KOPT-K1 (cell line): ENCODE results near the gene TMEM132D.
"Not testable (repeated sequence)": the region's sequence is repeated elsewhere in the genome, so short reads cannot be mapped to it uniquely, and the experiment has no call there.

Source experiments
- H3K27ac ChIP-seq: fragments of 200-600 bp; sonication (generic); 2 replicates; pipeline ENCODE4 v1.5.1; 2016; ENCODE audit warnings: antibody characterized with exemption, mild to moderate bottlenecking, low read depth, low read length; ENCODE audit not compliant: poor library complexity, severe bottlenecking
- H3K36me3 ChIP-seq: fragments of 200-600 bp; sonication (generic); 2 replicates; pipeline ENCODE4 v1.5.1; 2017; ENCODE audit warnings: antibody characterized with exemption, mild to moderate bottlenecking, low read length, moderate library complexity; ENCODE audit not compliant: insufficient read depth
- H3K9me3 ChIP-seq: fragments of 200-600 bp; sonication (generic); 2 replicates; pipeline ENCODE4 v1.5.1; 2017; ENCODE audit warnings: antibody characterized with exemption, low read length, mild to moderate bottlenecking; ENCODE audit not compliant: insufficient read depth, poor library complexity, severe bottlenecking

Gene TMEM132D

DNA sequence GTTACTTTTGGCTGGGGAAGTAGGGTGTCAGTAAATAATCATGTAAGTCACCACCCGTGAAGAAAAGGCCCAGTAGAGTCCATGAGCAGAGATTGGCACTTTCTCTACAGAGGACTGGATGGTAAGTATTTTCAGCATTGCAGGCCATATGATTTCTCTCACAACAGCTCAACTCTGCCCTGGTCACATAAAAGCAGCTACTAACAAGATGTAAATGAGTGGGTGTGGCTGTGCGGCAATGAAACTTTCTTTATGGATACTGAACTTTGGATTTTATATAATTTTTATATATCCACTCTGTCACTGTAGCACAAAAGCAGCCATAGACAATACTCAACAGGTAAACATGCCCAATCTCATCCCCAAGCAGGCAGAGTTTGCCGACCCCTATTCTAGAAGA is 706.9 kb downstream of the TMEM132D start:
- H3K36me3 ChIP-seq, result no peaks in the 10 kb centered on the region
- no peak overlapping the region for H3K27ac ChIP-seq
- peaks cover 11% of the 10 kb centered on the region for H3K9me3 ChIP-seq

- Histone ChIP-seq H3K27ac (no peak overlapping the region), H3K36me3 (no peaks in the 10 kb centered on the region), H3K9me3 (peaks cover 7% of the 10 kb centered on the region)
These were observed 708.7 kb downstream of the TMEM132D start for GRCh38 chr12:129195081-129195480.

DNA sequence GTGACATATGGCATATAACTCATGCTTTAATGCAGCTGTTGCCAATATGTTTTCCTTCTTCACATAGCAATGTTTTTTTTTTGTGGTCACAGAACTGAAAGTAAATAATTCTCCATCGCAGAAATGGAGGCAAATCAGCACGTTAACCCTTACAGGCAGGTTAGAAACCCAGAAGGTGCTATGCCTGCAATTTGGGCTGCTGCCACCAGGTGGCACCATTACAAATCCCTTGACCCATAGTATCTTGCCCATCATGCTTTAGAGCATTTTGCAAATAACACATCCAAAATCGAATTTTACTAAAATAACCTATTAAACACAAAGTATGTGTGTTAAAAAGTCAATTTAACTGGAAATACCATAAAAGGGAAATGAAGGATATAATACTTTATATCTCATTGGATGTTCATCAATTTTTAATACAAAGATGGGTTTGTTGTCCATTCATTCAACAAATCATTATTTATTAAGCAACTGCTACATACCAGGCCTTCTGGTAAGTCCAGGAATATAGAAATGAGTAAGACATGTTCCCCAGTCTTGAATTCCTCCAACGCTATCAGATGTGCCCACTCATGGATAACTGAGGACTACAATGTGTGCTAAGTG is 710.5 kb downstream of the TMEM132D start:
- no peak overlapping the region for H3K27ac ChIP-seq
- H3K36me3 ChIP-seq, result no peaks in the 10 kb centered on the region
- H3K9me3 ChIP-seq, result no peaks in the 10 kb centered on the region

GRCh38 chr12:129190827-129191226 is 713.0 kb downstream of the TMEM132D start:
- no peaks in the 10 kb centered on the region for H3K36me3 ChIP-seq
- no peaks in the 10 kb centered on the region for H3K9me3 ChIP-seq
- no peak overlapping the region for H3K27ac ChIP-seq

DNA sequence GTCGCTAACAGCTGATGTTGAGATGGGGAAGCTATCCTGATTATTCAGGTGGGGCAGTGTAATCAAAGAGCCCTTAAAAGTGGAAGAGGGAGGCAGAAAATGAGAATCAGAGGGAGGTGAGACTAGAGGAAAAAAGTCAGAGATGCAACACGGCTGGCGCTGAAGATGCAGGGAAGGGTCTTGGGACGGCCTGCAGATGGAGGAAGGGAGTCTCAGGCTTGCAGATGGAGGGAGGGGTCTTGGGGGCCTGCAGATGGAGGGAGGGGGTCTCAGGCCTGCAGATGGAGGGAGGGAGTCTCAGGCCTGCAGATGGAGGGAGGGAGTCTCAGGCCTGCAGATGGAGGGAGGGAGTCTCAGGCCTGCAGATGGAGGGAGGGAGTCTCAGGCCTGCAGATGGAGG is 713.9 kb downstream of the TMEM132D start:
- not testable (repeated sequence) for H3K27ac ChIP-seq, H3K36me3 ChIP-seq, H3K9me3 ChIP-seq

DNA sequence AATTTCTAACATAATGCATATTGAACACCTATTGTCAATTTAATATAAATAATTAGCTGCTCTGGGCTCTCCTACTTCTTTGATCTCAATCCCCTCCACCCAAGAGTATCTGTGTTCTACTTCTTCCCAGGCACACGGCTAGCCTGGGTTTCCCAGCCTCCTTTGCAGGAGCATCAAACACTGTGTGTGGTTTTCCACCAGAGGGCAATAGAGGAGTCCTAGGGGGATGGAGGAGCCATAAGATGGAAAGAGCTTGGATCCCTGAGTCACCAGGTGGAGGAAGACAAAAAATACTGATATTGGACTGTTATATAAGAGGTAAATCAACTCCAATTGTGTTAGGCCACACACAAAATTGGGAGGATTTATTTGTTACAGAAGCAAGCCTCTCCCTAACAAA is 716.9 kb downstream of the TMEM132D start:
- H3K36me3 ChIP-seq, result no peaks in the 10 kb centered on the region
- H3K27ac ChIP-seq, result no peak overlapping the region
- no peaks in the 10 kb centered on the region for H3K9me3 ChIP-seq

- no peaks in the 10 kb centered on the region for H3K36me3 ChIP-seq
- no peak overlapping the region for H3K27ac ChIP-seq
- H3K9me3 ChIP-seq, result no peaks in the 10 kb centered on the region
These were observed 718.0 kb downstream of the TMEM132D start for GRCh38 chr12:129185855-129186254.

DNA sequence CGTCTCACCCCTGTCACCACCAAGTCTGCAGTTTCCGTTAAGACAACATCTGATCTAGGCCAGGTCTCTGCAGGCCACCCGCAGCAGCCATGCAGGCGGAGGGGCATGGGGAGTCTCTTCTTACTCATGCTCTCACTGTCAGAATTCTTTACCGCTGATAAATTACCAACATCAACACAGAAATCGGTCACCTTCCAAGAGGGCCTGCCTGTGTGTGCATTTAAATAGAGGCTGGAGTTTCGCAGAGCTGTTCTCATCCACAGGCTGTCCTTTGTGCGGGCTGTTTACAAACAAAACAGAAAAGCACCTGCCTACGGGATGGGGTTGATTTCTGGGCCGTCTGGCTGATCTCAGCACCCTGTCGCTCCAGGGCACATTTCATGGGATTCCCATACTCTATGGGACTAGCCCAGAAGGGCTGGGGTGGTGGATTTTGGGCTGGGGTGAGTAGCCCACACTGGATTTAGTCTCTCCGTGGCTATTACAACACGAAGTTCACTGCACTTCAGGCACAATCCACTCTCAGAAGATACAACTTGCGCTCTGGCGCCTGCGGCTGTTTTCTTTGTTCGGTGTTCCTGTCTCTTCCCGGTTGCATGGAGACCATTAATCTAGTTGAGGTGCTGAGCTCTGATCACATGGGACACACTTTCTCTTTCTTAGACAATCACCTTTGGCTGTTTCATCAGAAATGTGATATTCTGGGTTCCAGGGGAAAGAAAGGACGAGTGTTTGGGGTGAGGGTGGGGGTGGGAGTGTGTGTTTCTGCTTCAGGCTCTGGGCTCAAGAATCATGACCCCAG is 719.5 kb downstream of the TMEM132D start:
- no peaks in the 10 kb centered on the region for H3K9me3 ChIP-seq
- no peaks in the 10 kb centered on the region for H3K36me3 ChIP-seq
- H3K27ac ChIP-seq, result no peak overlapping the region

- Histone ChIP-seq H3K36me3 (no peaks in the 10 kb centered on the region), H3K9me3 (peaks cover 5% of the 10 kb centered on the region), H3K27ac (no peak overlapping the region)
These were observed 723.8 kb downstream of the TMEM132D start for GRCh38 chr12:129179941-129180553.

GRCh38 chr12:129169928-129170327 is 733.9 kb downstream of the TMEM132D start:
- H3K9me3 ChIP-seq, result peaks cover 6% of the 10 kb centered on the region
- H3K36me3 ChIP-seq, result no peaks in the 10 kb centered on the region
- H3K27ac ChIP-seq, result no peak overlapping the region

DNA sequence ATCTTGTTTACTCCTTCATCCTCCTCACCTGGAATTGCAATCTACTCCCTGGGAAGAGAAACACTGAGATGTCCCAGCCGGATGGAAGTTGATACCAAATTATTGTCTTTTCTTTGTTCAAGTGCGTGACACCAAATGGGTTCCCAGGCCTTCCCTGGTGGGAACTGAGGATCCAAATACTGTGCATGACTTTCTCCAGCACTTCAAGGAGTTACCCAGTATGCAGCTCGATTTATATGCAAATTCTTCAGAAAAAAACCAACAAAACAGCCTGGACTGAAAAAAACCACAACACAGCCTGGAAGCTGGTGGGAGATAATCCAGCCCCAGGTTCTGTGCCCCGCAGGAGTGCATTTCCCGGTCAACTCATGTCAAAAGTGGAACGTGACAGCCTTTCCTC is 740.0 kb downstream of the TMEM132D start:
- no peak overlapping the region for H3K27ac ChIP-seq
- no peaks in the 10 kb centered on the region for H3K36me3 ChIP-seq
- no peaks in the 10 kb centered on the region for H3K9me3 ChIP-seq

GRCh38 chr12:129163461-129163860 is 740.4 kb downstream of the TMEM132D start:
- Histone ChIP-seq H3K36me3 (no peaks in the 10 kb centered on the region), H3K27ac (no peak overlapping the region), H3K9me3 (no peaks in the 10 kb centered on the region)

DNA sequence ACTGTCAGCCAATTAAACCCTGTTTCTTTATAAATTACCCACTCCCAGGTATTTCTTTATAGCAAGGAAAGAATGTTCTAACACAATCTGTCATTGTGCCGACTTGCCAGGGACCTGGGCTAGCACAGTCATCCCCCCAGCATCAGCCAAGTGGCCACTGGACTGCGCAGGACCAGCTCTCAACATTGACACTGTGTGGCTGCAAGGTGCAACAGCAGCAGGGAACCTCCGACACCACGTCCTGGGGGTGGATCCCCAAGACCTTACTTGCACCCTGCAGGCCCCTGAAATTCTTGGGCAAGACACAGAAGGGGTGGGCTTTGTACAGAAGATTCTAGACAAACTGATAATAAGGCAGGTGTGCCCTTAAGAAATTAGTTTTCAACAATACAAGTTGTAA is 741.0 kb downstream of the TMEM132D start:
- H3K36me3 ChIP-seq, result no peaks in the 10 kb centered on the region
- H3K27ac ChIP-seq, result no peak overlapping the region
- H3K9me3 ChIP-seq, result no peaks in the 10 kb centered on the region

DNA sequence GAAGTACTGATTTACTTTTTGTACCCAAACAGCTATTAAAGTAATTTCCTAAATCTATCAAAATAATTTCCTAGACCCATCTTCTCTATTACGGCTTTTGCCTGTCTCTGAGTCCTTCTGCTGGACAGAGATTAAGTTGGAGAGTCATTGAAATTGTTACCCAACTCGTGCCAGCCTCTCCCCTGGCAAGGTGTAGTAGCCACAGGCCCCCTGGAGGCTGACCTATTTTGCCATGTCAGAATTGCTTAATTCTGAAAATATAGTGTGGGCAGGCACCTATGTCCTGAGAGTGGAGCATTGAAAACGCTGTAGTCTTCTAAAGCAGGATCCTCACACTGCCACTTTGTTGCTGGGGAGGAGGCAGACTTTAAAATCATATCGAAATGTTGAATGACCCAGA is 742.3 kb downstream of the TMEM132D start:
- Histone ChIP-seq H3K36me3 (no peaks in the 10 kb centered on the region), H3K27ac (no peak overlapping the region), H3K9me3 (no peaks in the 10 kb centered on the region)

DNA sequence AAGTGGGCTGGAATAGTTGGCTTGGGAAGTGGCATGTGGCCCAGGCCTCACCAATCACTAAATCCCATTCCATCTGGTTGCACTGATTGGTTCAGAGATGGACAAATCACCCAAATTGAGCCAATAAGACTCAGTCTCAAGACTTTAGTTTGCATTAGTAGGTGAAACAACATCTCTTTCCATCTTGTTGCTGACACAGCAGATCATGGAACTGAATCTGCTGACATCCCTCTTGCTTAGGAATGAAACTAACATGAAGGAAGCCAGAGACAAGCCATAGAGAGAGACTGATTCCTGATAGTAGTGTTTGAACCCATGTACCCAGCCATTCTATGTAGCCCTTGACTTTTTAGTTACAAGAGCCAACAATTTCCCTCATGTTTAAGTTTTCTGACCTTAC is 743.5 kb downstream of the TMEM132D start:
- H3K36me3 ChIP-seq, result no peaks in the 10 kb centered on the region
- H3K27ac ChIP-seq, result no peak overlapping the region
- no peaks in the 10 kb centered on the region for H3K9me3 ChIP-seq
